Measurements from ENCODE around the gene SERPINB10.

SERPINB10 gene

GRCh38 chr18:63956755-63957154, 49.0 kb downstream of the SERPINB10 start:
- H3K9me2 ChIP-seq (replicated peaks; ENCODE audit: insufficient read depth, low read length) = no peaks in the 10 kb centered on the region
- no peaks in the 10 kb centered on the region for H3K4me1 ChIP-seq (ENCODE audit: low read length)
- TF ChIP-seq EZH2 (optimal IDR thresholded peaks at IDR 0.05; ENCODE audit: low read depth, low read length) (no peak), CTCF (IDR thresholded peaks at IDR 0.05; ENCODE audit: low read length) (no peak), EZH2phosphoT487 (IDR thresholded peaks at IDR 0.05; ENCODE audit: low read length) (no peak)
- no peaks in the 10 kb centered on the region for H3K27me3 ChIP-seq (replicated peaks; ENCODE audit: insufficient read depth, low read length)
- H3K36me3 ChIP-seq (replicated peaks; ENCODE audit: insufficient read depth, low read length) = no peaks in the 10 kb centered on the region
- no peaks in the 10 kb centered on the region for H3F3A ChIP-seq (ENCODE audit: insufficient read depth, low read length)
- no peak overlapping the region for H2AFZ ChIP-seq (ENCODE audit: low read length)
- no peak overlapping the region for H3K27ac ChIP-seq (ENCODE audit: low read length)
- DNase-seq = no peak
- H3K79me2 ChIP-seq (ENCODE audit: low read length) = no peaks in the 10 kb centered on the region
- H3K4me3 ChIP-seq (ENCODE audit: low read length) = no peak overlapping the region
- H3K9ac ChIP-seq (ENCODE audit: low read length) = no peak overlapping the region
- H3K4me2 ChIP-seq (ENCODE audit: low read depth, low read length) = no peak overlapping the region
- H3K9me3 ChIP-seq (replicated peaks; ENCODE audit: insufficient read depth, low read length) = no peaks in the 10 kb centered on the region
- H4K20me1 ChIP-seq (ENCODE audit: insufficient read depth, low read length) = no peaks in the 10 kb centered on the region

GRCh38 chr18:63960891-63961290, 53.1 kb downstream of the SERPINB10 start:
- Histone ChIP-seq H3K4me2 (ENCODE audit: low read depth, low read length) (no peak overlapping the region), H4K20me1 (ENCODE audit: insufficient read depth, low read length) (no peaks in the 10 kb centered on the region), H3K9me3 (replicated peaks; ENCODE audit: insufficient read depth, low read length) (no peaks in the 10 kb centered on the region), H3F3A (ENCODE audit: insufficient read depth, low read length) (no peaks in the 10 kb centered on the region), H3K79me2 (ENCODE audit: low read length) (no peaks in the 10 kb centered on the region), H3K4me3 (ENCODE audit: low read length) (no peak overlapping the region), H3K9me2 (replicated peaks; ENCODE audit: insufficient read depth, low read length) (no peaks in the 10 kb centered on the region), H3K27ac (ENCODE audit: low read length) (no peak overlapping the region), H3K4me1 (ENCODE audit: low read length) (0 out of 2 replicates have a peak, but pooled peaks cover 3% of the 10 kb centered on the region), H2AFZ (ENCODE audit: low read length) (no peak overlapping the region), H3K27me3 (replicated peaks; ENCODE audit: insufficient read depth, low read length) (no peaks in the 10 kb centered on the region), H3K9ac (ENCODE audit: low read length) (no peak overlapping the region), H3K36me3 (replicated peaks; ENCODE audit: insufficient read depth, low read length) (no peaks in the 10 kb centered on the region)
- TF ChIP-seq EZH2 (optimal IDR thresholded peaks at IDR 0.05; ENCODE audit: low read depth, low read length) (no peak), CTCF (IDR thresholded peaks at IDR 0.05; ENCODE audit: low read length) (no peak), EZH2phosphoT487 (IDR thresholded peaks at IDR 0.05; ENCODE audit: low read length) (no peak)
- no peak for DNase-seq

DNA sequence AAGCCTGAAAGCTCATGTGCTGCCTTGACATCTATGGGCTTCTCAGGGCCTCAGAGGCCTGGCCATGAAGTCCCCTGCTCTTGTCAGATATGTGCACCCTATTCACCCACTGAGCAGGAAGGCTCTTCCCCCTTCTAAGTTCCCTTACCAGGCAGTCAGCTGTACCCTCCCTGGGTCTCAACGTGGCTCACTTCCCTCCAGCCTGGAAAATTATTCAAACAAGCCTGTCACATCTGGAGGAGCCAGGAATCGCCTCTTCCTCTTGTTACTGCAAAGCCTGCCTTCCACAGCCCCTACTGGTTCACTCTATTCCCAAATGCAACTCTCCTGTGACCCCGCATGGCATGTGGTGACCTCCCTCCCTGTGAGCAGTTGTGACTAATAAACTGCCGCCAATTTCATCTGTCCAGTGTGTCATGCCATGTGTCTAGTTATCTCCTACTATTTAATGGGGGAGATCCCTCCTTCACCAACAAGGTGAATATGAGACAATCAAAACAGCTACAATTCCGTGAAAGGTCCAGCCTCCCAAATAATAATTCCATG, 53.8 kb downstream of the SERPINB10 start:
- TF ChIP-seq EZH2phosphoT487 (IDR thresholded peaks at IDR 0.05; ENCODE audit: low read length) (no peak), EZH2 (optimal IDR thresholded peaks at IDR 0.05; ENCODE audit: low read depth, low read length) (no peak), CTCF (IDR thresholded peaks at IDR 0.05; ENCODE audit: low read length) (no peak)
- Histone ChIP-seq H3K27ac (ENCODE audit: low read length) (no peak overlapping the region), H3K4me1 (ENCODE audit: low read length) (0 out of 2 replicates have a peak, but pooled peaks cover 3% of the 10 kb centered on the region), H2AFZ (ENCODE audit: low read length) (no peak overlapping the region), H3K27me3 (replicated peaks; ENCODE audit: insufficient read depth, low read length) (no peaks in the 10 kb centered on the region), H3K4me2 (ENCODE audit: low read depth, low read length) (no peak overlapping the region), H3F3A (ENCODE audit: insufficient read depth, low read length) (no peaks in the 10 kb centered on the region), H3K9me2 (replicated peaks; ENCODE audit: insufficient read depth, low read length) (no peaks in the 10 kb centered on the region), H3K9me3 (replicated peaks; ENCODE audit: insufficient read depth, low read length) (no peaks in the 10 kb centered on the region), H3K79me2 (ENCODE audit: low read length) (no peaks in the 10 kb centered on the region), H3K9ac (ENCODE audit: low read length) (no peak overlapping the region), H3K4me3 (ENCODE audit: low read length) (no peak overlapping the region), H3K36me3 (replicated peaks; ENCODE audit: insufficient read depth, low read length) (no peaks in the 10 kb centered on the region), H4K20me1 (ENCODE audit: insufficient read depth, low read length) (no peaks in the 10 kb centered on the region)
- DNase-seq = no peak
